B cell (primary cell): ENCODE data around the gene XPC.

Source experiments
- CTCF ChIP-seq: fragments of 200-600 bp; IDR thresholded peaks from one replicate; pipeline ENCODE4 v1.8.0; 2022; ENCODE audit warnings: antibody characterized with exemption, mild to moderate bottlenecking
- EZH2 ChIP-seq: IDR thresholded peaks from 2 replicates; pipeline ENCODE4 v1.6.1; 2012; ENCODE audit warnings: borderline replicate concordance, low read depth, mild to moderate bottlenecking, moderate library complexity, low read length; ENCODE audit not compliant: insufficient read depth, poor library complexity, severe bottlenecking

- TF ChIP-seq EZH2 (no peak), CTCF (no peak)
These were observed 33.6 kb upstream of the XPC start for GRCh38 chr3:14212032-14212431.
